HG03520 (cell line): ENCODE data around the gene FBXW2.
"Not testable (repeated sequence)": the region's sequence is repeated elsewhere in the genome, so short reads cannot be mapped to it uniquely, and the experiment has no call there.

Experiments
- ATAC-seq: cut with Tn5 transposase; IDR thresholded peaks from one replicate; pipeline ENCODE4 v1.9.1; 2021; ENCODE audit warnings: mild to moderate bottlenecking, moderate library complexity; ENCODE audit not compliant: unreplicated experiment

The FBXW2 gene

DNA sequence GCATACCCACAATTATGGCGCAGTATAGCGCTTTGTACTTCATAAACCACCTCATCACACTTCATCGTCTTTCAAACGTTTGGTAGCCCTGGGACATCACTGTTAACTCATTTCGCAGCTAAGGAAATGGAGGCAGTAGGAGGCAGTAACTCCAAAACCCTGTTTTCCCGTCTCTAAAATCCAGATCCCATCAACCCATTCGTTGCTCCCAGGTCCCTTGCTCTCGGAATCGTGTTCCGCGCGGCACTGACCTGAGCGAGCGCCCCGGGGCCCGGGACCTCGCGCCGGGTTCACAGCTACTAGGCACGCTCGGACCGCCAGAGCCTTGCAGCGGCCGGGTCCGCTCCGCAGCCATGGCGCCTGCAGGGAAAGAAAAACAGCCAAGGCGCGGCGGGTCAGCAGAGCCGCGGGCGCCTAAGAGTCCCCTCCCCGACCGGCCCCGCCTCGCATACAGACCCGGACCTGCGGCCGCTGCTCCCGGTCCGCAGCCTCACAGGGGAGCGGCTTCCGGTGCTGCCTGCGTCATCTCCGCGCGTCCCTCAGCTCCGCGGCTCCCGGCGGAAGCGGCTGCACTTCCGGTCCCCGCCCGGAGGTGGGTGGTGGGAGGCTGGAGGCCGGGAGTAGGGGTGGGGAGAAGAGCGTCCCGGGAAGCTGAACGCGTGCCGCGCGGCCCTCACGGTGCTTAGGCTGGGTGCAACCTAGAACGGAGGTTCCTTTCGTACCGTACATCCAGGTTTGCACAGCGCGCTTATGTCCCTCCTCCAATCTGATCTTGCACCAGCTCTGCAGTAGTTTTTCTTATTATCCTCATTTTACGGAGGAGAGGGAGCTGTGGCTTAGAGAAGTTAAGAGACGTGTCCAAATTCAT is at the start of gene FBXW2:
TSS of gene FBXW2 (minus strand) at position 519 of the 868 bp plus-strand sequence. CDS start 5,158 bp downstream, outside the sequence.
- peak; percentile 88 for ATAC-seq

DNA sequence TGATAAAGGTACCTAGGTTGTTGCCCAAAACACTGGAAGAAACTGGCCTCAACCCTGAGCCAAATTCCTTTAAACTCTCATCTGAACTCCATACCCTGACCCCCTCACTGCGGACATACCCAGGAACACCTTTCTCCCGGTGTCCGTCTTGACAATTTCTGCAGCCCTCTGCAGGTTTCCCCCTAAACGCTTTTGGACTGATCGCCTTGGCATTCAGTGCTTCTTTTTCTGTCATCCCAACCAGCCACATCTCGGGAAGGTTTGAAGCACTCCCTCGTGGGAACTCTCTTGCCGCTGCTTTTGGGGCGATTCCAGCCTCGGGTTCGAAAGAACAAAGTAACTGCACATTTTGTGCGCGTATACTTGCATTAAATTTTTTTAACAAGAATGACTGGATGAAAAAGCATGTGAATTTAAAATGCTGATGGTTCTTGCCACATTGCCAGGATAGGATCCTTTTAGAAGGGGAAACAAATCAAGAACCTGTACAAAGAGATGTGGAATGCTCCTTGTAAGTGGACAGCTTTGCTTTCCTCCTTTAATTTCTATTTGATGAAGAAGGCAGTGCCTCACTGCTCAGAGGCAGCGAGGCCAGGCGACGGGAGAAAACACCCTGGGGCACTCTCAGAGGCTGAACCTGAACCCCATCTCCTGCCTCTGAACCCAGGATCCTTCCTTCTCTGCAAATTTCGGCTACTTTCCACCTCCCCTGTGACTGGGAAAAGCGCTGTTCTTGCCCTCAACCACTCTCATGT is 48.9 kb upstream of the FBXW2 start:
- no peak for ATAC-seq

DNA sequence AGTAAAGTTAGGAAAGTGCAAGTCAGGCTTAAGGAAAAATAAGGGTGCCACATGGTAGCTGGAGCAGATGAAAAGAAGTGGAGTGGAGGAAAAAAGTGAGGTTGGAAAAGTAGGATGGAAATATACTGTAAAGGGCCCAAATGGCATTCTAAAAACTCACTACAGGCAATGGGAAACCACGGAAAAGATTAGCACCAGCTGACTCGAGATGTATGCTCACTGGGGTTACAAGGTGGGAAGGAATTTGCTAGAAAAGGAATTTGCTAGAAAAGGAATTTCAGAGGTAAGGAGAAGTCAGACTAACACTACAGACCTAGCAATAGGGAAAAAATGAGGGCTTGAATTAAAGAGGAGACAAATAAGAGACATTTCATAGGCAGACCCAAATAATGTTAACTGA is 45.9 kb upstream of the FBXW2 start:
- no peak for ATAC-seq

- no peak for ATAC-seq
Measured at GRCh38 chr9:120837921-120838320, 44.7 kb upstream of the FBXW2 start.

GRCh38 chr9:120833325-120833724 is 40.1 kb upstream of the FBXW2 start:
- no peak for ATAC-seq

DNA sequence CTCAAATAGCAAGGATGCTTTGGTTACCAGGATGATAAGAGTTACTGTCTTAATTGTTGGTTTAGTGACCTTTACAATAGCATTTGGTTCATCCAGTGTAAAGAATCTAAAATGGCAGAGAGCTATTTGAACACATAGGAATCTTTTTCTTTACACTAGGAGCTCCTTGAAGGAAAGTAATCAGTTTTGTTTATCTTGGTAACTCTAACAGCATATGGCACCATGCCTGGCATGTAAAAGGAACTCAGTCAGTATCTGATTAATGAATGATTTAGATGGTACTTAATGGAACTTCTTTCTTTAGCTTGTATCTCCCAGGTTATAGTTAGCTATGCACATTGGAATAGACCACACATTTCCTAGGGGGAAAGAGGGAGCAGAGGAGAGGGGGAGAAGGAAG is 39.6 kb upstream of the FBXW2 start:
- no peak for ATAC-seq

GRCh38 chr9:120830865-120831264 is 37.6 kb upstream of the FBXW2 start:
- ATAC-seq, result no peak

- ATAC-seq, result no peak
Measured at GRCh38 chr9:120830151-120830550, 36.9 kb upstream of the FBXW2 start.

GRCh38 chr9:120829650-120830049 is 36.4 kb upstream of the FBXW2 start:
- no peak for ATAC-seq

GRCh38 chr9:120820095-120820494 is 26.9 kb upstream of the FBXW2 start:
- no peak for ATAC-seq

DNA sequence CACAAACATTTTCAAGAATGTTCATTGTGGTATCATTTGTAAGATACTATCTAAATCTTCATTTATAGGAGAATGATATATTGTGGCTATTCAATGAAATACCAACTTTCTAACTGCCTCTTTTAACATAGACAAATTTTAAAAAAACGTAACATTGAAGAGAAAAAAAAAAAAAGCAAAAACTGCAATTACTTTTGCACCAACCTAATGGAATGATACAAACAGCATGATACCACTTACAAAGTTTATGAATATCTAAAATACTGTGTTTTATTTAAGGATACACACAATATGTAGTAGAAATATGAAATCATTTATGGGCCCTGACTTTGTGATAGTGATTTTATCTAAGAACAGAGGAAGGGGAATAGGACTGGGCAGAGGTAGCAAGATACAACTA is 25.4 kb upstream of the FBXW2 start:
- ATAC-seq, result no peak

- ATAC-seq, result no peak
Measured at GRCh38 chr9:120815075-120815474, 21.9 kb upstream of the FBXW2 start.

- no peak for ATAC-seq
Measured at GRCh38 chr9:120808931-120809330, 15.7 kb upstream of the FBXW2 start.

DNA sequence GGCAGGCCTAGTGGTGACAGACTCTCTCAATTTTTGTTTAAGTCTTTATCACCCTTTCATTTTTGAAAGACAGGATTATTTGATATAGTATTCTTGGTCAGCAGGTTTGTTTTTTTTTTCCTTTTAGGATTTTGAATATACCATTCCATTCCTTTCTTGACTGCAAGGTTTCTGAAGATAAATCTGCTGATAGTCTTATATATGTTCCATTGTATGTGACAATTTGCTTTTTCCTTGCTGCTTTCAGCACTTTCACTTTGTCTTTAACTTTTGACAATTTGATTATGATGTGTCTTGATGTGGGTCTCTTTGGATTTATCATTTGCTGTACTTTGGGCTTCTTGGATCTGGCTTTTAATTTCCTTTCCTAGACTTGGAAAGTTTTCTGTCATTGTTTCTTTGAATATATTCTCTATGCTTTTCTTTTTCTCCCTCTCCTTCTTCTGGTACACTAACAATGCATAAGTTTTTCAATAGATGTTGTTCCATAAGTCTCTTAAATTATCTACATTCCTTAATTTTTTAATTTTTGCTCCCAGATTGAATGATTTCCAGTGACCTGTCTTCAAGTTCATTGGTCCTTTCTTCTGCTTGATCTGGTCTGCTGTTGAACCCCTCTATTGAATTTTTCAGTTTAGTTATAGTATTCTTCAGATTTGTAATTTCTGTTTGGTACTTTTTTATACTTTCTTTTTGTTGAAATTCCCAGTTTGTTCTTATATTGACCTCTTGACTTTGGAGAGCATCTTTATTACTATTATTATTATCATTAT is 14.6 kb upstream of the FBXW2 start:
- ATAC-seq, result no peak

DNA sequence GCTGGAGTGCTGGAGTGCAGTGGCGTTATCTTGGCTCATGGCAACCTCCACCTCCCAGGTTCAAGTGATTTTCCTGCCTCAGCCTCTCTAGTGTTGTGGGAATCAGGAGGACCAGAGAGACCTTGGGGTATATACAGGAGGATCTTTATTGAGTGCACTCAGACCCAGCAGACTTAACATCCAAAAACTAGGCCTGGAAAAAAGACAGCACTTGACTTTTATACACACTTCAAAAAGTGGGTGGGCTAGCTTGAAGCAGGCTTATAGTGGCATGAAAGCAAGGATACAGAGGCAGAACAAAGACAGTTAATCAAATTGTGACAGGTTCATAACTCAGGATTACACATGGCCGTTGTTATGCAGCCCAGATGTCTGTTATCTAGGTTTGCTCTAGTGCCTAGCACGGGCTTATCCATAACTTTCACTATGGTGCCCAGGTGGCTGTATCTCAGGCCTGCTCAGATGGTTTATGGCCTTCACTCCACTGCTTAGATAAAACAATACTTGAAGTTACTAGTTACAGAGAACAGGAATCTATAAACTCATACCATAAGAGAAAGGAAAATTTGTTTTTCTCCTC is 11.7 kb upstream of the FBXW2 start:
- ATAC-seq, result not testable (repeated sequence)

DNA sequence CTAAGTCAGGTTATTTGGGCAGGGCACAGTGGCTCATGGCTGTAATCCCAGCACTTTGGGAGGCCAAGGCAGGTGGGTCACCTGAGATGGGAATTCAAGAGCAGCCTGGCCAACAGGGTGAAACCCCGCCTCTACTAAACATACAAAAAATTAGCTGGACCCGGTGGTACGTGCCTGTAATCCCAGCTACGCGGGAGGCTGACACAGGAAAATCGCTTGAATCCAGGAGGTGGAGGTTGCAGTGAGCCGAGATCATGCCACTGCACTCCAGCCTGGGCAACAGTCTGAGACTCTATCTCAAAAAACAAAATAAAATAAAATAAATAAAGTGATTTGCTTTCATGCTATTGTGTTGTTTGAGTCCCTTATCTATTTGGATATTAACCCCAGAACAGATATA is 8.2 kb upstream of the FBXW2 start:
- no peak for ATAC-seq

DNA sequence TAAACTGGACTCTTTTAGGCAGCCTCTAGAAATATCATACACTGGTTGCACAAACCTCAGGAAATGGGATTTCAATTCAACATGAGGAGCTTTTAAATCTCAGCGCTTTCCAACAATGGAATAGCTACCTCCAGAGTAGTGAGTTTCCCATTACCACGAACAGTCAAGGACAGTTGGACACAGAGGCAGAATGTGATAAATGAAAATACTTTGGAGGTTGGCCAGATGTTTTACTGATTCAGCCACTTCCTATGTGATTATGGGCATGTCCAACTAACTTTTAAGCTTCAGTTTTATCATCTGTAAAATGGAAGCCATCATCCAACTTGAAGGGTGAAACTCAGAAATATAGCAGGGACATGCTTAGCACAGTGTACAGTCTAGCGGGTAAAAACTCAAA is 2.1 kb downstream of the FBXW2 start:
- no peak for ATAC-seq

DNA sequence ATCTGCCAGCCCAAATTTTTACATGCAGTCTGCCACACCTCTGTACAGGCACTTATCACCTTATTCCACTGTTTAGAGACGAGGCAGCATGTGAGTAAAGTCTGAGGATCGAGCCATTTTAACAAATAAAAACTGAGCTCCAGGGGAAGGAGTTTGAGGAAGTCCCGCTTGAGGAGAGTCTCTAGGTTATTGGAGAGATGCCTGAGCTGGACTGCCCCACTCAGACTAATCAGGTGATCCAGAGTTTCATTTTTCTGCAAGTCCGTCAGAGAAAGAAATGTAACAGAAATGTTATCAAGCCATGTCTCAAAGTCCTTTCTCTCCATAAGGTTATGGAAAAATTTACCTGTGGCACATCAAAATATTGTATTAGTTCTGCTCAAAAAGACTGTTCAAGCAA is 5.3 kb downstream of the FBXW2 start:
- no peak for ATAC-seq

- ATAC-seq, result no peak
Measured at GRCh38 chr9:120783602-120784047, 9.6 kb downstream of the FBXW2 start.

GRCh38 chr9:120781236-120781635 is 12.0 kb downstream of the FBXW2 start:
- ATAC-seq, result no peak

DNA sequence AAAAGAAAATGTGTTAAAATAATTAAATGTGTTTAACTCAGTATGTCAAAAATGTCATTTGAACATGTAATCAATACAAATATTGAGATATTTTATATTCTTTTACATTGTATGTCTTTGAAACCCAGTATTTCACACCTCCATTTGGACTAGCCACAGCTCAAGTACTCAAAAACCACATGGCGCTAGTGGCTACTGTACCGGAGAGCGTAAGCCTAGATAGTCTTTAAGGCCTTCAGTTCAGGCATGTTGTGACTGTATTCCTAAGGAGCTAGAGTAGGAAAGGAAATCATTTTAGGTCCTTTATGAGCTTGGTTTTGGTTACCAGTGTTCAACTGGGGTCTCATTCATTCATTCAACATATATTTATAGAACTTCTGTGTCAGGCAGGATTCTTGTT is 12.8 kb downstream of the FBXW2 start:
- ATAC-seq, result no peak
